ENCODE results near the gene BID.

The BID gene

GRCh38 chr22:17754233-17754925 is 19.9 kb downstream of the BID start:
- Mint-ChIP-seq H3K4me3 (no peak overlapping the region), H3K9me3 (no peaks in the 10 kb centered on the region), H3K36me3 (peaks cover 6% of the 10 kb centered on the region), H3K27ac (no peak overlapping the region), H3K27me3 (no peaks in the 10 kb centered on the region), H3K4me1 (peaks cover 5% of the 10 kb centered on the region)
- peak; percentile 59 for ATAC-seq (ENCODE audit: low read depth)
- no peak for DNase-seq (ENCODE audit: low spot score in 2 of 2)

DNA sequence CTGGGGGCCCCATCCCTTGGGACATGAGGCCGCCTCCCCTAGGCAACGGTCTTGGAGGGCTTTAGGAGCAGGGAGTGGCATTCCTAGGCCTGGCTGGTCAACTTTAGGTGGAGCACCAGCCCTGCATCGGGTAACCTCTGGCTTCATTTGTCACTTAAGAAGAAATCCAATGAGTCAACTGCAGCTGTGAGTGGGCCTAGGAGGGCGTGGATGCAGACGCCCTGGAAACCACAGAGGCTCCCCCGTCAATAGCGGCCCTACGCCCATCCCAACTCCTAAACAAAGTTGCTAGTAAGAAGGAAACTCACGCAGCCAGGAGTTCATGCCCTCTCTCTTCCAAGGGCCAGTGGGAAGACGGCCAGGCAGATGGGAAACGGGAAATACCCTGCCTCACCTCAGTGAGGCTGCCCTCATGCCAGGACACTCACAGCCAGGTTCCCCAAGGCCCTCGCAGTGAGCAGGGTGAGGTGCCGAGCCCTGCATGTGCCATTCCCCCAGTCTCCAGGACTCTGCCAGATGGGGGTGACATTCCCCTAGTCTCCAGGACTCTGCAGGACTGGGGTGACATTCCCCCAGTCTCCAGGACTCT is 20.8 kb downstream of the BID start:
- no peak overlapping the region for H3K4me3 Mint-ChIP-seq
- no peak for DNase-seq (ENCODE audit: low spot score in 2 of 2)
- no peak for ATAC-seq (ENCODE audit: low read depth)
- H3K27ac Mint-ChIP-seq, result no peak overlapping the region
- peaks cover 4% of the 10 kb centered on the region for H3K4me1 Mint-ChIP-seq
- H3K36me3 Mint-ChIP-seq, result peaks cover 5% of the 10 kb centered on the region
- no peaks in the 10 kb centered on the region for H3K9me3 Mint-ChIP-seq
- no peaks in the 10 kb centered on the region for H3K27me3 Mint-ChIP-seq

- no peak for DNase-seq (ENCODE audit: low spot score in 2 of 2)
- peak overlapping the region; percentile 28 for H3K27ac Mint-ChIP-seq
- peaks cover 3% of the 10 kb centered on the region for H3K4me1 Mint-ChIP-seq
- no peak overlapping the region for H3K4me3 Mint-ChIP-seq
- H3K36me3 Mint-ChIP-seq, result peaks cover 6% of the 10 kb centered on the region
- no peak for ATAC-seq (ENCODE audit: low read depth)
- H3K27me3 Mint-ChIP-seq, result no peaks in the 10 kb centered on the region
- H3K9me3 Mint-ChIP-seq, result no peaks in the 10 kb centered on the region
These were observed 22.7 kb downstream of the BID start for GRCh38 chr22:17751596-17751995.

DNA sequence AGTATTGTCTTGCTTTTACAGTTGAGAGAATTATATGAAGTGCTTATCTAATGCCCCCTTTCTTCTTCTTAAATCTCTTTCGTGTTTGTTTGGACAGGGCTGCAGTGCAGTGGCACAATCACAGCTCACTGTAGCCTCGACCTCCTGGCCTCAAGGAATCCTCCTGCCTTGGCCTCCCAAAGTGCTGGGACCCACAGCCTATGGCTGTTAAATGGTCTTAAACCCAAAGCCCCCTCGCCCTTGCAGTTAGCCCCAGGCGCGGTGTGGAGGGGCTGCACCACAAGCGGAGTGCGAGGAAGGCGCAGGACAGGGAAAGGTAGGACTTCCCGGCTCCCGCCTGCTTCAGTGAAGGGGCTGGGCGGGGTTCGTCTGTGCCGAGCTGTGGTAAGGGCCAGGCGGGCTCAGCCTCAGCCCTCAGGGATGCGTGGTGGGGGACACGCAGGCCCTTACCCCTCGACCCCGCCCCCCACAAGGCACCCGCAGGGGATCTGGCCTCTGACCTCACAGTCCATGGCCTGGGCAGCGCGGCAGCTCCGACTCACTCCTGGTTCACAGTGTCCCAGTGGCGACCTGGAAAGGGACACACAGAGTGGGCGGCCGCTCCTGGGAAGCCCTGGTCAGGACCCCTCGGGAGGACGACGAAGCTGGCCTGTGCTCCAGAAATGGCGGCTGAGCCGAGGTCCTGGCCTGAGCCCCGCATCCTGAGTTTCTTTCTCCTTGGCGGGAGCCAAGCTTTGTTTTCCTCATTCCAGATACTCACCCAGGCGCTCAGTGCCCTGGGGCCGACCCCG is 24.5 kb downstream of the BID start:
- Mint-ChIP-seq H3K4me1 (peaks cover 2% of the 10 kb centered on the region), H3K27ac (no peak overlapping the region)

GRCh38 chr22:17748555-17749353 is 25.5 kb downstream of the BID start:
- ATAC-seq (ENCODE audit: low read depth) (no peak), DNase-seq (ENCODE audit: low spot score in 2 of 2) (no peak)
- Mint-ChIP-seq H3K4me3 (no peak overlapping the region), H3K36me3 (peaks cover 6% of the 10 kb centered on the region), H3K4me1 (peaks cover 5% of the 10 kb centered on the region), H3K27me3 (no peaks in the 10 kb centered on the region), H3K9me3 (no peaks in the 10 kb centered on the region), H3K27ac (no peak overlapping the region)

More for the DNA sequence above, 24.5 kb downstream of the BID start:
- ATAC-seq (ENCODE audit: low read depth) (no peak), DNase-seq (ENCODE audit: low spot score in 2 of 2) (no peak)
- H3K27me3 Mint-ChIP-seq, result no peaks in the 10 kb centered on the region
- no peak overlapping the region for H3K4me3 Mint-ChIP-seq
- H3K36me3 Mint-ChIP-seq, result peaks cover 6% of the 10 kb centered on the region
- H3K9me3 Mint-ChIP-seq, result no peaks in the 10 kb centered on the region

DNA sequence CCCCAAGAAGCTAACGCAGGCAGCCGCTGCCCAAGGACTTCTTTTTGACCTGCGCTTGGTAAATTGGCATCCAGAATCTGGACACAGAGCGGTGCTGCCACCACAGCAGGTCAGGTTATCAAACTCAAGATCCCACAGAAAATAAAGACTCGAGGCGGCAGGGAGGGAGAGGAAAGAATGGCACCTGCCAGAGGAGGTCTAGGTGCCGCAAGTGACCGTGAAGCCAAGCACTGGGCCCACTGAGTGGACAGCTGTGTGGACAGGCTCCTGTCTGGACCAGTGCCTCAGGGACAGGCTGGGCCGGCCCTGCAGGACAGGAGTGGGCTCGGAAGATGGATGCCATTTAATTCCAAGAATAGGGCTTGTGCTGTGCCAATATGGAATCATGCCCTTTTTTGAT is 27.4 kb downstream of the BID start:
- no peaks in the 10 kb centered on the region for H3K9me3 Mint-ChIP-seq
- H3K4me3 Mint-ChIP-seq, result no peak overlapping the region
- ATAC-seq (ENCODE audit: low read depth) (no peak), DNase-seq (ENCODE audit: low spot score in 2 of 2) (no peak)
- H3K27ac Mint-ChIP-seq, result peak overlapping the region; percentile 52
- no peaks in the 10 kb centered on the region for H3K27me3 Mint-ChIP-seq
- peaks cover 6% of the 10 kb centered on the region for H3K36me3 Mint-ChIP-seq
- H3K4me1 Mint-ChIP-seq, result peaks cover 6% of the 10 kb centered on the region

GRCh38 chr22:17744430-17744829 is 29.8 kb downstream of the BID start:
- no peak overlapping the region for H3K4me3 Mint-ChIP-seq
- ATAC-seq (ENCODE audit: low read depth), result no peak
- H3K27ac Mint-ChIP-seq, result no peak overlapping the region
- H3K4me1 Mint-ChIP-seq, result peaks cover 8% of the 10 kb centered on the region
- peaks cover 7% of the 10 kb centered on the region for H3K36me3 Mint-ChIP-seq
- no peaks in the 10 kb centered on the region for H3K9me3 Mint-ChIP-seq
- no peaks in the 10 kb centered on the region for H3K27me3 Mint-ChIP-seq
- no peak for DNase-seq (ENCODE audit: low spot score in 2 of 2)

DNA sequence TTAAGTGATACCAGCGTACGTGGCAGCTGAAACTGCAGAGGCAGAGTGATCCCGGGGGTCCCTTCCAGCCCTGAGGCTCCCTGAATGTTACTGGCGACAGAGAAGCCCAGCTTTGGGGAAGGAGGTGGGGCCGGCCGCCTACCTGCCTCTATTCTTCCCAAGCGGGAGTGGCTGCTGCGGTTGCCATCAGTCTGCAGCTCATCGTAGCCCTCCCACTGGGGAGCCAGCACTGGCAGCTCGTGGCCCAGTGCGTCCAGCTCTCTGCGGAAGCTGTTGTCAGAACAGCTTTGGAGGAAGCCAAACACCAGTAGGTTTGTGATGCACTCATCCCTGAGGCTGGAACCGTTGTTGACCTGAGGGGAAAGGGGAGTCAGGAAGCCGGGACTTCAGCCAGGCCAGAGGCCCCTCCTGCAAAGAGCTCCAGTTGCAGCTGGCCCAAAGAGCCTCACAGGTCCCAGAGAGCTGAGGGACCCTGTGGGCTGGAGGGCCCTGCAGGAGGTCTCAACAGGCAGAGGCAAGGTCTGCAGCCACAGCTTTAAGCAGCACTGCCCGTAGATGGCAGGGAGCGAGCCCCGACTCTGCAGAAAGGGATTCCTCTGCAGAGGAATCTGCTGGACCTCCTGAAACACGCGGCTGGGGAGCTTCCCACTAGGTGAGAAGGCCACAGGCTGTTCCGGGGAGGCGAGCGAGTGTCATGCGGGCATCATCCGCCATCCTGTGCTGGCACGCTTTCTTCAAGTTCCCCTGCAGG is 30.4 kb downstream of the BID start:
- ATAC-seq (ENCODE audit: low read depth), result no peak
- H3K27ac Mint-ChIP-seq, result peak overlapping the region; percentile 55

DNA sequence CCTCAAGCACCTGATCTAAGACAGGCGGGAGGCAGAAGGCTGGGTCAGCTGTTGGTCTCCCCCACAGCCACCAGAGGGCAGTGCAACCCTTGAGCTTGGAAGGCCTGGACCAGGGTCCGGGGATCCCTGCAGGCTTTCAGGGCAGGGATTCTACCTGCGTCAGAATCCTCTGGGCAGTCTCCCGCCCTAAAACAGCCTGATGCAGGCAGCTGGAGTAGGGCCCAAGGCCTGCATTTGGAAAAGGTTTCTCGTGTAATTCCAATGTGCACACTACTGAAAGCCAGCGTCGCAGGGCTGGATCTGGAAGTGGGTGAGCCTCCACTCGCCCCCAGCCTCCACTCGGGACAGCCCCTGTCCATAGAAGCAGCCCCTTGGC is 31.8 kb downstream of the BID start:
- ATAC-seq (ENCODE audit: low read depth), result peak; percentile 96

More for the DNA sequence above, 30.4 kb downstream of the BID start:
- no peaks in the 10 kb centered on the region for H3K27me3 Mint-ChIP-seq
- H3K9me3 Mint-ChIP-seq, result no peaks in the 10 kb centered on the region
- H3K36me3 Mint-ChIP-seq, result peaks cover 7% of the 10 kb centered on the region
- peaks cover 8% of the 10 kb centered on the region for H3K4me1 Mint-ChIP-seq
- DNase-seq (ENCODE audit: low spot score in 2 of 2), result no peak
- H3K4me3 Mint-ChIP-seq, result no peak overlapping the region

GRCh38 chr22:17741866-17742526 is 32.3 kb downstream of the BID start:
- H3K36me3 Mint-ChIP-seq, result peaks cover 8% of the 10 kb centered on the region
- H3K27ac Mint-ChIP-seq, result peak overlapping the region; percentile 91
- H3K27me3 Mint-ChIP-seq, result no peaks in the 10 kb centered on the region
- no peaks in the 10 kb centered on the region for H3K9me3 Mint-ChIP-seq
- DNase-seq (ENCODE audit: low spot score in 2 of 2), result no peak
- H3K4me1 Mint-ChIP-seq, result peaks cover 8% of the 10 kb centered on the region
- H3K4me3 Mint-ChIP-seq, result no peak overlapping the region
- no peak for ATAC-seq (ENCODE audit: low read depth)

More for the DNA sequence above, 31.8 kb downstream of the BID start:
- Mint-ChIP-seq H3K27me3 (no peaks in the 10 kb centered on the region), H3K36me3 (peaks cover 8% of the 10 kb centered on the region), H3K9me3 (no peaks in the 10 kb centered on the region), H3K27ac (peak overlapping the region; percentile 91), H3K4me3 (no peak overlapping the region), H3K4me1 (peaks cover 8% of the 10 kb centered on the region)
- peak; percentile 72 to 75 for DNase-seq (ENCODE audit: low spot score in 2 of 2)

GRCh38 chr22:17739196-17739975 is 34.9 kb downstream of the BID start:
- Mint-ChIP-seq H3K36me3 (peaks cover 5% of the 10 kb centered on the region), H3K4me3 (no peak overlapping the region), H3K9me3 (no peaks in the 10 kb centered on the region), H3K27ac (peak overlapping the region; percentile 91), H3K4me1 (peaks cover 3% of the 10 kb centered on the region), H3K27me3 (no peaks in the 10 kb centered on the region)
- DNase-seq (ENCODE audit: low spot score in 2 of 2) (no peak), ATAC-seq (ENCODE audit: low read depth) (no peak)

DNA sequence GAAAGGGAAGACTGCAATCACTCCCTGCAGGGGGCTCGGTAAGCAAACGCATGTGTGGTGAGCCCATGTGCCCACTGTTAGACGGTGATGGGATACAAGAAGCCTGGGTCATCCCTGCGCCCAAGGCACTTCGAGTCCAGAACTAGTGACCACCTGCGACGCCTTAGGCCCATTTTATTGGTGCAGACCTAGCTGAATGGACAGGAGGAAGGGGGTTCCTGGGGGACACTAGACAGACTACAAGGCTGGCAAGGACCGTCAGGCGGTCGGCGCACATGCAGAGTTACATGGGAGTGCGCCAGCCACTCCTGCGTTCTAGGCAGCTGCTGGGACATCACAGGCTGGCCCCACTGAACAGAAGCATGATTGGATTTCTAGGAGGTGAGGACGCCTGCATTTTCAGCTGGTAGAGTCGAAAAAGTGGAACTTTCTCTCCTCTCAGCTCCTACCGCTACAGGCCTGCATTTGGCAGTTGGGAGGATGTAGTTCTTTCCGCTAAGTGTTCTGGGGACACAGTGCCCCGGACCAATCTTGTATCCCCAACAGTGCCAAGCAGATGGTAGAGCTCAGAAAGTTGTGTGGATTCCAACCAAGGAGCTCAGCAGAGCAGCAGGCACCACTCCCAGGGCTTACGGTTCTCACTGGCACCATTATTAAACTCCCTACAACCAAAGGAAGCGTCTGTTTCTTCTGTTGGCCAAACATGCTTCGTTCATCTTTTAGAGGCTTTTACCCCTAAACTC is 35.7 kb downstream of the BID start:
- H3K4me3 Mint-ChIP-seq, result no peak overlapping the region
- ATAC-seq (ENCODE audit: low read depth) (no peak), DNase-seq (ENCODE audit: low spot score in 2 of 2) (no peak)
- H3K9me3 Mint-ChIP-seq, result no peaks in the 10 kb centered on the region
- H3K4me1 Mint-ChIP-seq, result peaks cover 3% of the 10 kb centered on the region
- H3K27me3 Mint-ChIP-seq, result no peaks in the 10 kb centered on the region
- peaks cover 8% of the 10 kb centered on the region for H3K36me3 Mint-ChIP-seq
- H3K27ac Mint-ChIP-seq, result no peak overlapping the region

Measured in memory B cell (primary cell).